ENCODE data around the gene RNF220.
"Not testable (repeated sequence)": the region's sequence is repeated elsewhere in the genome, so short reads cannot be mapped to it uniquely, and the experiment has no call there.

Gene RNF220

GRCh38 chr1:44476891-44477290, 71.8 kb downstream of the RNF220 start:
- intact Hi-C loops (cut with DNase I): no loop called here

GRCh38 chr1:44481701-44482100, 76.6 kb downstream of the RNF220 start:
- DNase-seq: no peak
- intact Hi-C loops (cut with DNase I): no loop called here

More at GRCh38 chr1:44476891-44477290, 71.8 kb downstream of the RNF220 start:
- no peak for DNase-seq

- intact Hi-C loops (cut with DNase I): no loop called here
Observed at GRCh38 chr1:44483089-44483874, 78.2 kb downstream of the RNF220 start.

GRCh38 chr1:44484155-44484688, 79.2 kb downstream of the RNF220 start:
- intact Hi-C loops (cut with DNase I): no loop called here
- no peak for DNase-seq

More at GRCh38 chr1:44483089-44483874, 78.2 kb downstream of the RNF220 start:
- no peak for DNase-seq

- intact Hi-C loops (cut with DNase I): no loop called here
- DNase-seq: no peak
Observed at GRCh38 chr1:44485229-44485933, 80.3 kb downstream of the RNF220 start.

- no peak for DNase-seq
- intact Hi-C loops (cut with DNase I): no loop called here
Observed at GRCh38 chr1:44485934-44486460, 80.9 kb downstream of the RNF220 start.

GRCh38 chr1:44489481-44489880, 84.4 kb downstream of the RNF220 start:
- intact Hi-C loops (cut with DNase I): no loop called here
- peak in 1 of 42 donors; percentile 12 for DNase-seq

GRCh38 chr1:44496541-44497171, 91.6 kb downstream of the RNF220 start:
- intact Hi-C loops (cut with DNase I): no loop called here
- peak in 12 of 42 donors; percentile 20 to 70 (median 45) for DNase-seq

- DNase-seq: peak in 1 of 42 donors; percentile 35
- intact Hi-C loops (cut with DNase I): no loop called here
Observed at GRCh38 chr1:44497422-44498170, 92.5 kb downstream of the RNF220 start.

- no peak for DNase-seq
- intact Hi-C loops (cut with DNase I): no loop called here
Observed at GRCh38 chr1:44499306-44499705, 94.3 kb downstream of the RNF220 start.

GRCh38 chr1:44500181-44501046, 95.4 kb downstream of the RNF220 start:
- DNase-seq: peak in 39 of 42 donors; percentile 30 to 89 (median 72)
- intact Hi-C loops (cut with DNase I): loop anchor here (2.0 to 10.0 kb wide), 3 partner anchors 92 to 144 kb away; partner anchors contain the start of gene RNF220

GRCh38 chr1:44501047-44501890, 96.2 kb downstream of the RNF220 start:
- peak; percentile 53 to 93 (median 77) for DNase-seq
- intact Hi-C loops (cut with DNase I): loop anchor here (2.0 to 10.0 kb wide), 3 partner anchors 92 to 144 kb away; partner anchors contain the start of gene RNF220

- DNase-seq: not testable (repeated sequence)
- intact Hi-C loops (cut with DNase I): loop anchor here (5.0 to 10.0 kb wide), 2 partner anchors 96 to 142 kb away; partner anchors contain the start of gene RNF220
Observed at GRCh38 chr1:44502823-44503222, 97.8 kb downstream of the RNF220 start.

GRCh38 chr1:44503625-44504024, 98.6 kb downstream of the RNF220 start:
- DNase-seq: no peak
- intact Hi-C loops (cut with DNase I): loop anchor here (5.0 to 10.0 kb wide), 2 partner anchors 96 to 141 kb away; partner anchors contain the start of gene RNF220

GRCh38 chr1:44505210-44505993, 100.3 kb downstream of the RNF220 start:
- peak in 7 of 42 donors; percentile 38 to 75 (median 48) for DNase-seq
- intact Hi-C loops (cut with DNase I): loop anchor here (10.0 kb wide), 1 partner anchor 139 kb away; no protein-coding TSS in a partner anchor

Data from head of caudate nucleus (tissue), 42 donors.